ENCODE measurements around the gene LMTK3. TPM values are rescaled to one million over a fixed set of nuclear protein-coding genes. Genes with fewer than 3 reads are reported as not detected.
"Not testable (repeated sequence)": the region's sequence is repeated elsewhere in the genome, so short reads cannot be mapped to it uniquely, and the experiment has no call there.

Gene LMTK3
- polyA plus RNA-seq, 1 of the 3 experiments (the other 2 are of a cell fraction): 3.2 TPM

DNA sequence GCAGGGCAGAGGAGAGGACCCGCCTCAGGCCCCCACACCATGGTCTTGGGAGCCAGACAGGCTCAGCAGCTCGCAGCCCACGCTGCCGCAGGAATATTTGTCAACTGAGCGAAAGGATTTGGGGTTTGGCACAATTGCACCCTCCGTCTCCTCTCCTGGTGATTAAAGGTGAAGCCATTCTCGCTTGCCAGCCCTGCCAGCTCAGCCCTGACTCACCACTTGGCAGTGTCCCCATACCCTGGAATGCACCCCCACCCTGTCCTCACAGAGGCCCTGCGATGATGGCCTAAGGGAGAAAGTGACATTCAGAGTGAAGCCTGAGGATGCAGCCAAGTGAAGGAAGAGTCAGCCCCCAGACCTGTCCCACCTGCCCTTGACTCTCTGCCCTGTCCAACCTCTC is 23.7 kb downstream of the LMTK3 start (continued):
- TF ChIP-seq RAD21 (IDR thresholded peaks at IDR 0.05; ENCODE audit: low read length) (no peak), NRF1 (IDR thresholded peaks at IDR 0.05; ENCODE audit: low read depth, low read length) (no peak), RCOR1 (IDR thresholded peaks at IDR 0.05; ENCODE audit: low read length) (no peak), NFIC (IDR thresholded peaks at IDR 0.05; ENCODE audit: borderline replicate concordance) (peak; percentile 100), EZH2phosphoT487 (IDR thresholded peaks at IDR 0.05; ENCODE audit: borderline replicate concordance, low read depth) (no peak), RXRA (IDR thresholded peaks at IDR 0.05; ENCODE audit: borderline replicate concordance, low read depth) (no peak; the same call in 1 of the 2 replicates), TEAD4 (IDR thresholded peaks at IDR 0.05; ENCODE audit: borderline replicate concordance, insufficient read depth) (peak; percentile 93)
- TF ChIP-seq, protein P1, sequence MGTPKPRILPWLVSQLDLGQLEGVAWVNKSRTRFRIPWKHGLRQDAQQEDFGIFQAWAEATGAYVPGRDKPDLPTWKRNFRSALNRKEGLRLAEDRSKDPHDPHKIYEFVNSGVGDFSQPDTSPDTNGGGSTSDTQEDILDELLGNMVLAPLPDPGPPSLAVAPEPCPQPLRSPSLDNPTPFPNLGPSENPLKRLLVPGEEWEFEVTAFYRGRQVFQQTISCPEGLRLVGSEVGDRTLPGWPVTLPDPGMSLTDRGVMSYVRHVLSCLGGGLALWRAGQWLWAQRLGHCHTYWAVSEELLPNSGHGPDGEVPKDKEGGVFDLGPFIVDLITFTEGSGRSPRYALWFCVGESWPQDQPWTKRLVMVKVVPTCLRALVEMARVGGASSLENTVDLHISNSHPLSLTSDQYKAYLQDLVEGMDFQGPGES (IDR thresholded peaks at IDR 0.05; ENCODE audit: low read depth, low read length): no peak
- TF ChIP-seq, protein P2, sequence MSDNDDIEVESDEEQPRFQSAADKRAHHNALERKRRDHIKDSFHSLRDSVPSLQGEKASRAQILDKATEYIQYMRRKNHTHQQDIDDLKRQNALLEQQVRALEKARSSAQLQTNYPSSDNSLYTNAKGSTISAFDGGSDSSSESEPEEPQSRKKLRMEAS (IDR thresholded peaks at IDR 0.05; ENCODE audit: low read depth): peak; percentile 77

DNA sequence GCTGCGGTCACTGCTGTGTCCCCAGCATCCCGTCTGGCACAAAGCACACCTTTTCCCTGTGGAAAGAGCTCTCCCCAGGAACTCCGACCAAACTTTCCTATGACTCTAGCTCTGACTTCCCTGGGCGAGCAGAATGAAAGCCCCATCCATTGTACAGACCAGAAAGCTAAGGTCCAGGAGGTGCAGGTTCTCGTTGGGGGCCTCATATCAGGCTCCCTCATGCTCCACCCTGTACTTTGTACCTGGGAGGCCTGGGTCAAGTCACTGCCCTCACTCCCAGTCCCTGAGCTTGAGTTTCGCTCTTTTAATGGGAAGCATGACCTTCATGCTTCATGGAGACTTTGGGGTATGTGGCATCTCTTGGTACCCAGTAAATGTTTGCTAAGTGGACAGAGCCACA is 24.1 kb downstream of the LMTK3 start:
- Histone ChIP-seq H3F3A (replicated peaks; ENCODE audit: insufficient read depth) (peaks cover 25% of the 10 kb centered on the region), H3K4me2 (peak overlapping the region; percentile 60), H3K4me1 (ENCODE audit: control insufficient read depth in 1 of 2, insufficient read depth in 2 of 2, low read depth in 1 of 2, low read length in 1 of 2) (peaks cover 3 to 22% of the 10 kb centered on the region in 2 experiments; a peak in 3 of 4 replicates), H3K9me2 (no peaks in the 10 kb centered on the region), H3K9ac (peak overlapping the region; percentile 25; the same call in 1 of the 2 replicates), H3K36me3 (replicated peaks in 1 of 2; ENCODE audit: control insufficient read depth in 1 of 2, insufficient read depth in 2 of 2, low read length in 1 of 2) (no peaks in the 10 kb centered on the region), H3K4me3 (ENCODE audit: low read depth in 2 of 2, low read length in 1 of 2) (no peak overlapping the region), H3K9me3 (no peaks in the 10 kb centered on the region), H3K27me3 (ENCODE audit: insufficient read depth) (no peaks in the 10 kb centered on the region), H3K79me2 (ENCODE audit: insufficient read depth) (no peaks in the 10 kb centered on the region), H2AFZ (ENCODE audit: low read depth) (no peak overlapping the region), H3K27ac (ENCODE audit: low read depth in 2 of 2, low read length in 1 of 2) (peak overlapping the region; percentile 2 to 77; a peak in 3 of 4 replicates), H4K20me1 (ENCODE audit: insufficient read depth) (no peaks in the 10 kb centered on the region)
- POLR2A ChIA-PET: interaction anchor here (0.8 kb wide), 1 partner anchor 8 kb away, joined by 3 read pairs; no protein-coding TSS in a partner anchor
- TF ChIP-seq ZBTB33 (IDR thresholded peaks at IDR 0.05; ENCODE audit: borderline replicate concordance, low read depth): no peak
- TF ChIP-seq POLR2AphosphoS5 (IDR thresholded peaks at IDR 0.05; ENCODE audit: low read depth, low read length): no peak
- TF ChIP-seq RAD21 (IDR thresholded peaks at IDR 0.05; ENCODE audit: low read length): no peak
- TF ChIP-seq TEAD4 (IDR thresholded peaks at IDR 0.05; ENCODE audit: borderline replicate concordance, insufficient read depth): no peak
- TF ChIP-seq, protein P3, sequence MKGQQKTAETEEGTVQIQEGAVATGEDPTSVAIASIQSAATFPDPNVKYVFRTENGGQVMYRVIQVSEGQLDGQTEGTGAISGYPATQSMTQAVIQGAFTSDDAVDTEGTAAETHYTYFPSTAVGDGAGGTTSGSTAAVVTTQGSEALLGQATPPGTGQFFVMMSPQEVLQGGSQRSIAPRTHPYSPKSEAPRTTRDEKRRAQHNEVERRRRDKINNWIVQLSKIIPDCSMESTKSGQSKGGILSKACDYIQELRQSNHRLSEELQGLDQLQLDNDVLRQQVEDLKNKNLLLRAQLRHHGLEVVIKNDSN (IDR thresholded peaks at IDR 0.05; ENCODE audit: borderline replicate concordance, low read depth): no peak
- TF ChIP-seq FOSL2 (IDR thresholded peaks at IDR 0.05; ENCODE audit: borderline replicate concordance, low read depth): no peak
- no peak for TF ChIP-seq FOXJ3 (CRISPR knock-in tag; IDR thresholded peaks at IDR 0.05)
- TF ChIP-seq RCOR1 (IDR thresholded peaks at IDR 0.05; ENCODE audit: low read length): no peak
- TF ChIP-seq EP300 (IDR thresholded peaks at IDR 0.05; ENCODE audit: borderline replicate concordance in 1 of 2, low read depth in 1 of 2, low read length in 1 of 2): no peak
- TF ChIP-seq GATA2 (CRISPR knock-in tag; IDR thresholded peaks at IDR 0.05): no peak
- TF ChIP-seq MXI1 (IDR thresholded peaks at IDR 0.05; ENCODE audit: low read depth, low read length): no peak
- no peak for TF ChIP-seq REST (IDR thresholded peaks at IDR 0.05; ENCODE audit: low read depth, low read length)
- WGBS (ENCODE audit: low lambda C conversion rate): 68% methylated on average over 6 of the region's 6 CpGs
- DNase-seq: no peak
- CTCF ChIA-PET: interaction anchor here (1.6 to 15.9 kb wide), 3 partner anchors 14 to 122 kb away, joined by 4 to 230 read pairs (median 6); no protein-coding TSS in a partner anchor

- H3K4me3 ChIP-seq (ENCODE audit: low read depth in 2 of 2, low read length in 1 of 2); H3K36me3 ChIP-seq (replicated peaks in 1 of 2; ENCODE audit: control insufficient read depth in 1 of 2, insufficient read depth in 2 of 2, low read length in 1 of 2); H2AFZ ChIP-seq (ENCODE audit: low read depth); H3K27ac ChIP-seq (ENCODE audit: low read depth in 2 of 2, low read length in 1 of 2); H3K27me3 ChIP-seq (ENCODE audit: insufficient read depth); H3K9me2 ChIP-seq; H4K20me1 ChIP-seq (ENCODE audit: insufficient read depth); H3K9me3 ChIP-seq; H3K79me2 ChIP-seq (ENCODE audit: insufficient read depth); DNase-seq; H3K9ac ChIP-seq; POLR2A ChIA-PET: not testable (repeated sequence)
- CTCF ChIA-PET: interaction anchor here (0.6 to 15.9 kb wide), 2 partner anchors 9 to 100 kb away, joined by 3 to 230 read pairs; no protein-coding TSS in a partner anchor
- Histone ChIP-seq H3K4me2 (peak overlapping the region; percentile 60; the same call in 1 of the 2 replicates), H3F3A (replicated peaks; ENCODE audit: insufficient read depth) (peaks cover 33% of the 10 kb centered on the region), H3K4me1 (ENCODE audit: control insufficient read depth in 1 of 2, insufficient read depth in 2 of 2, low read depth in 1 of 2, low read length in 1 of 2) (peaks cover 7 to 30% of the 10 kb centered on the region in 2 experiments; a peak in 3 of 4 replicates)
- WGBS (ENCODE audit: low lambda C conversion rate): 80% methylated on average over 10 of the region's 10 CpGs
Measured at GRCh38 chr19:48486706-48487105, 24.9 kb downstream of the LMTK3 start.

Data from SK-N-SH (cell line).